Left cardiac atrium (tissue), 4 donors: ENCODE measurements around the gene PHOX2A. TPM values are rescaled to one million over a fixed set of nuclear protein-coding genes. Genes with fewer than 3 reads are reported as not detected.
A peak's percentile ranks its signal among the peaks of the same experiment; 100 is the strongest.

ENCODE experiments used
- ATAC-seq, 2 donors: fragments of 200-7000 bp; cut with Tn5 transposase; one replicate each; pipeline ENCODE4 v1.9.1; 2020; ENCODE audit warnings: mild to moderate bottlenecking in 2 of 2, moderate library complexity in 2 of 2
- DNase-seq: peaks from one replicate; pipeline ENCODE4 v3.0.0-alpha.2; 2020
- intact Hi-C, 2 donors: fragments of 100-400 bp; cut with DNase I; formaldehyde crosslinking; loops; one replicate each; pipeline versions ENCODE4 v1.14.1 to v1.15.1; 2022 to 2023
- total RNA-seq, 2 donors: library from RNA; stranded (reverse); fragmentation: NEBNext Ultra II Directional; extraction: Animal tissue kit (Norgen Biotek cat#: 25700); gene quantifications; one replicate each; pipeline ENCODE4 v1.2.1, GENCODE V29; 2021
- donor health status: DM: no; HTN: yes; CAD: no.
- donor health status: DM: no; HTN: yes; CAD: no; lungs with severe emphysema.
- donor health status: DM: yes; HTN: yes; CAD: no.
- donor health status: Dilated cardiomyopathy.

The PHOX2A gene
- total RNA-seq, 2 donors from 2014 or later: not detected

GRCh38 chr11:72236774-72237111 is 7.2 kb downstream of the PHOX2A start:
- intact Hi-C loops: loop anchor here in 1 of 2 donors (10.0 kb wide), 1 partner anchor 188 kb away; no protein-coding TSS in a partner anchor
- ATAC-seq: no peak
- DNase-seq: no peak

- DNase-seq: no peak
- intact Hi-C loops: loop anchor here in 1 of 2 donors (10.0 kb wide), 1 partner anchor 189 kb away; no protein-coding TSS in a partner anchor
- no peak for ATAC-seq
These were observed 7.8 kb downstream of the PHOX2A start for GRCh38 chr11:72236083-72236697.

DNA sequence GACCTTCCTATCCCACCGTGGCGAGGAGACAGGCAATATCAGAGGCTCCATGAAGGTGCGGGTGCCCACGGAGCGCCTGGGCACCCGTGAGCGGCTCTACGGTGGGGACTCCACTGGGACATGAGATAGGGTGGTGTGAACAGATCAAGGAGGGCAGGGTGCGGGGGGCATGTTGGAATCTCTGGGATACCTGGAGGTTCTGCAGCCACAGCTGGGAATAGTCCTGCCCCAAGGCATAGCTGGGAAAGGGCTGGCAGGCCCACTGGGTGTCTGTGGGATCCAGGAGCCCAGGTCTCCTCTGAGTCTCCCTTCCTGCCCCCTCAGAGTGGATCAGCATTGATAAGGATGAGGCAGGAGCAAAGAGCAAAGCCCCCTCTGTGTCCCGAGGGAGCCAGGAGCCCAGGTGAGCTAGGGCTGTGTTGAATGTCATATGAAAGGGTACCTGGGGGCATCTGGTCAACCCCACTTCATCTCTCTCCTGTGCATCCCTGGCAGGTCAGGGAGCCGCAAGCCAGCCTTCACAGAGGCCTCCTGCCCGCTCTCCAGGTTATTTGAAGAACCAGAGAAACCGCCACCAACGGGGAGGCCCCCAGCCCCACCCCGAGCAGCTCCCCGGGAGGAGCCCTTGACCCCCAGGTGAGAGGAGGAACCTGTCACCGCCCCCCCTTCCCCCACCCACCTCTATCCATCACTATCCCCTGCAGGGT is 8.5 kb downstream of the PHOX2A start:
- ATAC-seq (no peak), DNase-seq (no peak)
- intact Hi-C loops: loop anchor here in 1 of 2 donors (10.0 kb wide), 1 partner anchor 189 kb away; no protein-coding TSS in a partner anchor

- intact Hi-C loops: loop anchor here in 1 of 2 donors (10.0 kb wide), 1 partner anchor 190 kb away; no protein-coding TSS in a partner anchor
- DNase-seq: no peak
- ATAC-seq: no peak
These were observed 9.1 kb downstream of the PHOX2A start for GRCh38 chr11:72234920-72235319.

- no peak for DNase-seq
- ATAC-seq: no peak
- intact Hi-C loops: loop anchor here in 1 of 2 donors (10.0 kb wide), 1 partner anchor 190 kb away; no protein-coding TSS in a partner anchor
These were observed 9.5 kb downstream of the PHOX2A start for GRCh38 chr11:72234514-72234830.

GRCh38 chr11:72233773-72234513 is 10.0 kb downstream of the PHOX2A start:
- ATAC-seq (no peak), DNase-seq (no peak)
- intact Hi-C loops: loop anchor here in 1 of 2 donors (10.0 kb wide), 1 partner anchor 191 kb away; no protein-coding TSS in a partner anchor

- ATAC-seq (no peak), DNase-seq (no peak)
- intact Hi-C loops: loop anchor here in 1 of 2 donors (10.0 kb wide), 1 partner anchor 192 kb away; no protein-coding TSS in a partner anchor
These were observed 10.8 kb downstream of the PHOX2A start for GRCh38 chr11:72233056-72233772.

GRCh38 chr11:72232260-72233055 is 11.5 kb downstream of the PHOX2A start:
- DNase-seq: no peak
- ATAC-seq: no peak
- intact Hi-C loops: loop anchor here in 1 of 2 donors (10.0 kb wide), 1 partner anchor 192 kb away; no protein-coding TSS in a partner anchor

DNA sequence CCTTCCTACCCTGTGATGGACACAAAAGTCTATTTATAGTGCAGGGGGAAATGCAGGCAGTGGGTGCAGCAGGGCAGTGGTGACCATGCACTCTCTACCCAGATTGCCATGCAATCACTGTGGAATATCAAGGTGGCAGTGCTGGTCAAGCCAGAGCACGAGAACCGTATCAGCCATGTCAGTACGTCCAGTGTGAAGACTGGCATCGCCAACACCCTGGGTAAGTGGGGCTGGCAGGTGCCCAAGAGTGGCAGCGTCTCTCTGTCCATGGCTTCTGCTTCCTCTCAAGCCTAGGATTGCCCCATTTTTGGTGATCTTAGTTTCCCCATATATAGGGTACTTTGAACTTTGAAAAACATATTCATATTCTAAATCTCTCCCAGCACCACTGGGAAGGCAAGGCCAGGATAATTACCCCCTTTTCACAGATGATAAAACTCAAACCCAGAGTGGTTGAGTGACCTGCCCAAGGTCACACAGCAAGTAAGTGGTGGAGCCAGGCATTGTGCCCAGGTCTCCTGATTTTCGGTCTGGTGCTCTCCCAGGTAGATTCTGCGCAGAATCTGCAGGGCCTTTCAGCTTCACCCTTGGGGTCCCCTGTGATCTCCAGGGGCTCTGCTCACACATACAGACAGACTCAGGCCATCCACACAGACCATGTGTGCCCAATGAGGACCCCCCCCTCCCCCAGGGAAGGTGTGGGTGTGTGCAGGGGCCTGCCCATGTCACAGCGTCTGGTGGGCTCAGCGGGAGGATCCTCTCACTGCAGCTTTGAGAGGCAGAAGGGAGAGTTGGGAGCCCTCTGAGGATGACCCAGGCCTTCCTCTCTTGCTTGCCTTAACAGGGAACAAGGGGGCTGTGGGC is 12.3 kb downstream of the PHOX2A start:
- intact Hi-C loops: loop anchor here in 1 of 2 donors (10.0 kb wide), 1 partner anchor 193 kb away; no protein-coding TSS in a partner anchor
- ATAC-seq (peak; percentile 34 to 59), DNase-seq (peak; percentile 69)

DNA sequence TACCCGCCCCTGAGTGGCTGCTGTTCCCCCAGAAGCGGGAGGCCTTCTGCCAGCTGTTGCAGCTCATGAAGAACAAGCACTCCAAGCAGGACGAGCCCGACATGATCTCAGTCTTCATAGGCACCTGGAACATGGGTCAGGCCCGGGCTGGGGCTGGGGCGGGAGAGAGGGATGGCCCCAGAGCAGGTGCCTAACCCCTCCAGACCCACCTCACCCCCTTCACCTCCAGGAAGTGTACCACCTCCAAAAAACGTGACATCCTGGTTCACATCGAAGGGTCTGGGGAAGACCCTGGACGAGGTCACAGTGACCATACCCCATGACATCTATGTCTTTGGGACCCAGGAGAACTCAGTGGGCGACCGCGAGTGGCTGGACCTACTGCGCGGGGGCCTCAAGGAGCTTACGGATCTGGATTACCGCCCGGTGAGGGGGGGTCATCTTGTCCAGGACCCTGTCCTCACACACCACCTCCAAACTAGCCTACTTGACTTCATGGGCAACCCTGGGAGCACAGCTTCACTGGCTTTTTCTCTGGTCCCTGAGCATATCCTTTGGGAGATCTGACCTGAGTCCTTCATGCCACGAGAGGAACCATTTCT is 13.1 kb downstream of the PHOX2A start:
- intact Hi-C loops: loop anchor here in 1 of 2 donors (10.0 kb wide), 1 partner anchor 194 kb away; no protein-coding TSS in a partner anchor
- ATAC-seq (no peak), DNase-seq (no peak)

DNA sequence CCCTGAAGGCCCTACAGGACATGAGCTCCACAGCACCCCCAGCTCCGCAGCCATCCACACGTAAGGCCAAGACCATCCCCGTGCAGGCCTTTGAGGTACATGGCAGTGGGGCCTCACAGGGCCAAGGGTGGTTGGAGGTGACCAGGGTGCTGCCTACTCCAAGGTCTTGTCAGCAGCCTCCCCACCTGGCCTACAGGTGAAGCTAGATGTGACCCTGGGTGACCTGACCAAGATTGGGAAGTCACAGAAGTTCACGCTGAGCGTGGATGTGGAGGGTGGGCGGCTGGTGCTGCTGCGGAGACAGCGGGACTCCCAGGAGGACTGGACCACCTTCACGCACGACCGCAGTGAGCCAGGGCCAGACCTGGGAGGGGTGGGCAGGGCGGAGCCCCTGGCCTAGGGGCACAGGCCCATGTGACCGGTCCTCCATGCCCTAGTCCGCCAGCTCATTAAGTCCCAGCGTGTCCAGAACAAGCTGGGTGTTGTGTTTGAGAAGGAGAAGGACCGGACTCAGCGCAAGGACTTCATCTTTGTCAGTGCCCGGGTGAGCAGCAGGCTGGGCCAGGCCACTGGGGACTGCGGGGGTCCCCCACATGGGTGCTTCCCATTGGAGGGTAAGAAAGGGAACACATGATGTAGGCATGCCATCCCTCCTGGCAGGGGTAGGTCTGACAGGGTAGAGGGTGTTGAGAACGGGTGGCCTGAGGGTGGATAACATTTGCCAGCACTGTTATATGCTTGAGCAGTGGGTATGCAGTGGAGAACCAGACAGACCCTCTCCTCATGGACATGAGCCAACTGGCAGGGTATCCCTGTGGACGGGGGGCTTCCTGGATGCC is 13.8 kb downstream of the PHOX2A start:
- DNase-seq (no peak), ATAC-seq (no peak)
- intact Hi-C loops: loop anchor here in 1 of 2 donors (10.0 kb wide), 1 partner anchor 195 kb away; no protein-coding TSS in a partner anchor

- DNase-seq (no peak), ATAC-seq (no peak)
- intact Hi-C loops: no loop called here
These were observed 14.5 kb downstream of the PHOX2A start for GRCh38 chr11:72229336-72229924.

- ATAC-seq: no peak
- intact Hi-C loops: no loop called here
- DNase-seq: no peak
These were observed 15.1 kb downstream of the PHOX2A start for GRCh38 chr11:72228844-72229231.

- no peak for DNase-seq
- intact Hi-C loops: no loop called here
- ATAC-seq: no peak
These were observed 15.6 kb downstream of the PHOX2A start for GRCh38 chr11:72228229-72228843.
